NCI-H1105 (cell line): ENCODE measurements around the gene PEPD.
A peak's percentile ranks its signal among the peaks of the same experiment; 100 is the strongest.

Experiments used
- DNase-seq: peaks from one replicate; lab custom pipeline; 2025; lab: John Stamatoyannopoulos, UW

Gene PEPD

DNA sequence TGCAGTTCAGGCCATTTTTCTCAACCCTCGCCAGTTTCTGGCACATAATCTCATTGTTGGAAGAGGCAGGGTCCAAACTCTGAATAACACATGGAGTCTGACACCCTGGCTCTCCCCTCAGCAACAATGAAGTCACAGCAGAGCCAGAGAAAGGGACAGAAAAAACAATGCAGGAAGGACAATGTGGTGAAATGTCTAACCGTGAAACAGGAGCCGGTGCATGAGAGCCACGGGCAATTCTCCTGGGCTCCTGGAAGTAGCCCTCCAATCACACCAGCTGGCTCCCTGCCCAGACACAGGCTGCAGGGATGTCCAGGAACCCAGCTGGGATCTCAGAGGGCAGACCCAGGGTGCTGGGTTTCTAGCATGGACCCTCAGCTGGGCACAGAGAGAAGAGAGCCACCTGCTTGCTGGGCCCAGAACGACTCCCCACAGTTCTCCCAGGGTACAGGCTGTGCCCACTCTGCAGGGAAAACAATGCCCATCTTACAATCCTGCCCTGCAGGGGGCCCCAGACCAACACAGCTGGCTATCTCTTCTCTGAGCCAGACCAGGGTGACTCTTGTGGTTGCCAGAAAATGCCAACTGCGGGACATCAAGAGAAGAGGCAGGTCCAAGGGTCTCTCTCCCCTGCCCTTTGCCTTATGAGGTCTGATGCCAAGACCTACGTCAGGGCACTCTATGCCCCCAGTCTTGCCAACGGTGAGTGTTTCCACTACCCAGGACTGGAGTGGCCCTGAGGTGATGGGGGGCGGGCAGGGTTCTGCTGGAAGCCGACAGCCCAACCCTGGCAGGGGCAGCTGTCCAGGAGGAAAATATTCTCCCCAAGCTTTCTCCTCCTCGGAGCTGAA lies 83.5 kb downstream of the PEPD start:
- no peak for DNase-seq

DNA sequence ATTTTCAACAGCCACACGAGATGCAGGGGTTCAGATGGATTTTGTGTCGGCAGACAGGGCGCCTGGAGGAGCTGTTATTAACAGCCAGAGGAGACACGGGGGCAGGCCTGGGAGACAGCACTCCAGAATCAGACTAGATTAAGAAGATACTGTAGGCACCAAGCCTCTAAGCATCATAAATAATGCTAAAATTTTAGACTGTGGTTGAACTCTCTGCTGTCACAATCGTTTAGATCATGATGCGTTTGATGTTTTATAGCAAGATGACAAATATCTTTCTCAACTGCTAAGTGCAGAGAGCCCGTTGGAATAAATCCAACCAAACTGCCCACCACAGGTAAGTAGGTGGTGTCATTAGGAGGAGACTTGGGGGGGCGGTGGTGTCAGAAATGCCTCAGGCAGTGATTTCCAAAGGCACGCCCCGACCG lies 84.2 kb downstream of the PEPD start:
- no peak for DNase-seq

DNA sequence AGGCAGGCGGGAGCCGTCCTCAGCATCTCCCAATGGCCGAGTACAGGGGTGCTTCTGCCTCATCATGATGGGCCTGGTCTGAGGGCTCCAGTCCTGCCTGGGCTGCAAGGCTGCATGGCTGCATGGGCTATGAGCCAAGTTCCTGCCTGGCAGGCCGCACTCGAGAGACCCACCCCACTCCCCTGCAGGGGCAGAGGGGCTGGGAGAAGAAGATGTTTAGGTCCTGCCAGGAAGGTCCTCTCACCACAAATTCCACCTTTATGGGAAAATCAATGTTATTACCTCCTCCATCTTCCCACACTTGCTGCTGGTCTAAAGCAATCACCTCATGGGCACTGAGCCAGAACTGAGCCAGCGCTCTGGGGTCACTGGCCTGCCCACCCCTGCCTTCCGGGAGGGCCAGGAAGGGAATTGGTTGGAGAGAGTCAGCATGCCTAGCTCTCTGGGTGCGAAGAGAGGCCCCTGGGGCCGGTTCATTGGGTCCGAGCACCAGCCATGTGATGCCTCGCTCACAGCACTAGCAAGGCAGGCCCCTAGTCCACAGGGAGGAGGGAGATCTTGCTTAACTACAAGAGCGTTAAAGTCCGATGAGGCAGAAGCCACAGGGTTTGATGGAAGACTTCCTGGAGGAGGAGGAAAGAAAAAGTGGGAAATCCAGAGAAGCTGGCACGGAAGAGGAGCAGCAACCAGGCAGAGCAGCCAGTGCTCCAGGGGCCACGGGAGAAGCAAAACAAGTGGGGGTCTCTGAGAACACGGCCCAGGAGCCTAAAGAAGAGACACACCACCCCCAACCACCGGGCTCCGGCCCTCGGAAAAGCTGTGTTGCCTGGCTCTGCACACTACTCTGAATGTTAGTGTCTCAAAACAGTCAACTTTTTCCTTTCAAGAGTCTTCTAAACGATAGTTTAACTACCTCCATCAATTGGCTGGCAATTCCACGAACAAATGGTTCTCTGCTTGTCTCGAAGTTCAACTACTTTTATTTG lies 84.9 kb downstream of the PEPD start:
- no peak for DNase-seq

DNA sequence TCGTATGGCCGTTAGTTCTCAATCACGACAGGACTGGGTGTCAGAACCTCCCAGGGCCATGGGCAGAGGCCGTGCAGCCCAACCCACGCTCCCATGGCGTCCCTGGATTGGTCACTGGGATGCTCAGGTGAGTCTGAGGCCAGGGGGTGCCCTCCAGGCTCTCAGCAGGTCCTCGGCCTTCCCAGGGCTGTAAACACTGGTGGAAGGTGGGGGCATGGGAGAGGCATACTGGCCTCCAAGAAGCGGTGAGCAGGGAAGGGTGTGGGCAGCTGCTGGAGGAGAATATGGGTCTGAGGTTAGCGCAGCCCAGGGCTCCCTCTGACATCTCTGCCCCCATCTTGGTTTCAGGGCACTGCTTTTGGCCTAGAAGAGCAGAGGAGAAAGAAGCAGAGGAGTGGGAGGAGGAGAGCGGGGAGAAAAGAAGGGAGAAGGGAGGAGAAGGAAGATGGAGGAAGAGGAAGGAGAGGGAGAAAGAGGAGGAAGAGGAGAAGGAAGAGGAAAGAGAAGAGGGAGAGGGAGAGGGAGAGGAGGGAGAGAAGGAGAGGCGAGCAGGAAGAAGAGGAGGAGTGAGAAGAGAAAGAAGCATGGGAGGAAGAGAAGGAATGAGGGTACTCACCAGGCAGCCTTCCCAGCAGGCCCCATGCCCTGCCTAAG lies 85.8 kb downstream of the PEPD start:
- DNase-seq: no peak

DNA sequence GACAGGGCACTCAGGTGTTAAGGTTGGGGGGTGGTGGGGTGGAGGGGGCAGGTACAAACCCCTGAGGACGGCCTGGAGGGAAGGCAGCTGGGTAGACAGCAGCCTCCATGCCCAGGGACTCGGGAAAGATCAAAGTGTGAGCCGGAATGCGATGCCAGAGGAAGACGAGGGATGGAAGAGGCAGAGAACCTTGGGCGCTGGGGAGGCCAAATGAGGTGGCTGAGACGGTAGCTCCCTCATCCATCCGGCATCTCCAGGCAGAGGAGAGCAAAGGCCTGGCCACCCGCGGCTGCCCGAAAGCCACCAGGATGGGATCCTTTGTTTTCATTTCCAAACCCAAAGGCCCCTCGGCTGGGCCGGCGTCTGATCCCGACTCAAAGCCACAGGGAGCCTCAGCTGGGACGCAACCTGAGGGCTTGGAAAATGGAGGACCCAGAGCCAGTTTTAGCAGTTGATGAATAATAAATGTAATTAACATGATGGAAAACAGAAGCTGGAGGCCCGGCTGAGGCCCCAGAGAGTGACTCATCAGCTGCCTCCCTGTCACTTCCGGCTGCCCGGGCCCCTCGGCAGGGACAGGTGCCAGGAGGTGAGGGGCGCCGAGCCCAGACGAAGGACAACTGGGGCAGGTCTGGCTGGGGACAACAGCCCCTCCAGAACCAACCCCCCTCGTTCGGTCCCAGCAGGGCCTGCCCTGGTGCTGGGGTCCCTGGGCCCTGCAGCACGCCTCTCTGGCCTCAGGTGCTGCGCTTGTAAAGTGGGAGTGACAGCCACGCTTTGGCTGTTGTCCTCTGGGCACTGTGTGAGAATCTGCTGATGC lies 86.5 kb downstream of the PEPD start:
- DNase-seq: no peak

DNA sequence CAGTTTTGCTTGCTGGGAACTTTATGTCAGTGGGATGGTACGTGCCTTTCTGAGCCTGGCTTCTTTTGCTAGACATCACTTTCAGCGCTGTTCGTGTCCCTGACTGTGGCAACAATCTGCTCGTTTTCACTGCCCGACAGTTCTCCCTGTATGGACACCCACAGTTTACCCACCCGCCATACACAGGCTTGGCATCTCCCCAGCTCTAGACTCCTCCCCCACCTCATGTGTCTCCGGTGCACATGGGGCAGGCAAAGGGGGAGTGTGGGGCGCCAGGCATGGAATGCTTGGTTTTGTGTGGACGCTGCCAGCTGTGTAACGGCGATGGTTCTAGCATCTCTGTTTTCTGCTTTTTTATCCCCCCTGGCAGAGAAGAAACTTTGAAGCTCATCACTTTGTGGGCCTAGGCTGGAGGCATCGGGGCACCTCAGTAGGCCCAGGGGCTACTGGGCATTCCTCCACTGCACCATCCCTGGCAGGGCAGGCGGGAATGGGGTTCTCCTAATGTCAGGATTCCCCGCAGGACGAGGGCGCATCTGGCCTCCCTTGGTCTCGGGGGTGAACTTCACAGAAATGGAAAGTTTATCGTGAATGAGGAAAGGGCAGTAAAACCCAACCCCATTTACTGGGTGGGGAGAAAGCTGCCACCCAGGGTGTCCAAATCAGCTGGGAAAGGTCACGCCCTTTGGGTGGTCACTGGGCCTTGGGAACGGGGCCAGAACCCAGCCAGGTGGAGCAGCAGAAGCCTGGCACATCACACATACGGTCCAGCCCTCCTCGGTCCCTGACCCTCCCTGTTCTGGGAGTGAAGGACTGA lies 87.3 kb downstream of the PEPD start:
- no peak for DNase-seq

DNA sequence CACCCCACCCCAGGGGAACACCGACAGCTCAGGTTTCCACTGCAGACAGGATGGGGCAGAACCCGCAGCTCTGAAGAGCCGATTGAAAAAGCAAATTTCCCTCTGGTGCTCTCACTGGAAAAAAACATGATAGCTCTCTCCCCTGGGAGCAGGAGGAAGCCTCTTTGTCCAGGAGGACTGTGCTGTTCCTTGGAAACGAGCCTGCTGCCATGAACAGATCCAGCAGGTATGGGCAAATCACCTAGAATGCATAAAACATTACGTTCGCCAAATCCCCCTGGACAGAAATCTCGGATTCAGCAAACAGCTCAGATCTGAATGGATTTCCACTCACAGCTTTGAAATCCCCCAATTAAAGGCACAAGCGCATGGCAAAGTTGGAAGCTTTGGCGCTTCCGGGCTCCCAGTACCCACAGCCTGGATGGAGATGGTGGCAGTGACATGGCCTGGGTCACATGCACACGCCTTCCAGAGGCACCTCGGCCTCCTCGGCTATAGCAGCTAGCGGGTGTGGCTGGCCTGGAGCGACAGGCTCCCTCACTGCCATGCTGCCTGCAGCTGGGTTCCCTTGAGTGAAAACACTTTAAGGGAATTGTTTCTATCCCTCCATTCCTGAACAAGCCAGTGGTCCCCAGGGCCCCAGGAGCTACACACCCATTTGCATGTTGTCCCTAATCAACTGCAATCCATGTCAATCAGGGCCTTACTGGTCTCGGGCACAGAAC lies 89.0 kb downstream of the PEPD start:
- no peak for DNase-seq

DNA sequence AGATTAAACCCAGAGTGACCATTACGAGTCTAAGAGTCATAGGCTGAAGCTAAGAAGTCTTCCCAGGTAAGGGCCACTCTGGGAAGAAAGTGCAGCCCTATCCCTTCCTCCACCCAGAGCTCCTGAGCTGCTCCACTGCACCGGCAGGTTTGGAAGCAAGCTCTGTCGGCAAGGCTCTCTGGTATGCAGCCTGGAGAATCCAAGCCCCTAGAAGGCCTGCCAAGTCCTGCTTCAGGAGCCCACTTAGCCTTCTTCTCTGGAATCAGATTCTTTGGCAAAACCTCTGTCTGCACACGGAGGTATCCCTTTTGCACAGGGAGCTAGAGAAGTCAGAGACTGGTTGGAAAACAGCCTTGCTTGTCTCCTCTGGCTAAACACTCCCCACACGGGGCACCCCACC lies 89.6 kb downstream of the PEPD start:
- no peak for DNase-seq

DNA sequence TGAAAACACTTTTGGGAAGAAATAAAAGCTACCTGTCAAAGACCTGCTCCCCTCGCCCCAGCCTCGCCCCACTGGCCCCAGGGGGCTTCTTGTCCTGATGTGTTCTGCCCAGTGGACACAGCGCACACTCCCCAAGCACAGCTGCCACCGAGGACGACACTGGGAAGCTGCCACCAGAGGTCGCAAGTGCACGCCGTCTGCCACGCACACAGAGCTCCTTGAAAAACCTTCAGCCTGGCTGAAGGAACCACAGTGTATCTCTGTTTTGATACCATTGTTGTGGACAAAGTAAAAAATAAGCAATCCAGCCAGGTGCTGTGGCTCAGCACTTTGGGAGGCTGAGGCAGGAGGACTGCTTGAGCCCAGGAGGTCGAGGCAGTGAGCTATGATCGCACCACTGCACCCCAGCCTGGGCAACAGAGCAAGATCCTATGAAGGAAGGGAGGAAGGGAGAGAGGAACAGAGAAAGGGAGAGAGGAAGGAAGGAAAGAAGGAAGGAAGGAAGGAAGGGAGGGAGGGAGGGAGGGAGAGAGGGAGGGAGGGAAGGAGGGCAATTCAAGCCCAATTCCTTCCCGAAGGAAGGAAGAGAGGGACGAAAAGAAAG lies 90.8 kb downstream of the PEPD start:
- DNase-seq: peak; percentile 60

DNA sequence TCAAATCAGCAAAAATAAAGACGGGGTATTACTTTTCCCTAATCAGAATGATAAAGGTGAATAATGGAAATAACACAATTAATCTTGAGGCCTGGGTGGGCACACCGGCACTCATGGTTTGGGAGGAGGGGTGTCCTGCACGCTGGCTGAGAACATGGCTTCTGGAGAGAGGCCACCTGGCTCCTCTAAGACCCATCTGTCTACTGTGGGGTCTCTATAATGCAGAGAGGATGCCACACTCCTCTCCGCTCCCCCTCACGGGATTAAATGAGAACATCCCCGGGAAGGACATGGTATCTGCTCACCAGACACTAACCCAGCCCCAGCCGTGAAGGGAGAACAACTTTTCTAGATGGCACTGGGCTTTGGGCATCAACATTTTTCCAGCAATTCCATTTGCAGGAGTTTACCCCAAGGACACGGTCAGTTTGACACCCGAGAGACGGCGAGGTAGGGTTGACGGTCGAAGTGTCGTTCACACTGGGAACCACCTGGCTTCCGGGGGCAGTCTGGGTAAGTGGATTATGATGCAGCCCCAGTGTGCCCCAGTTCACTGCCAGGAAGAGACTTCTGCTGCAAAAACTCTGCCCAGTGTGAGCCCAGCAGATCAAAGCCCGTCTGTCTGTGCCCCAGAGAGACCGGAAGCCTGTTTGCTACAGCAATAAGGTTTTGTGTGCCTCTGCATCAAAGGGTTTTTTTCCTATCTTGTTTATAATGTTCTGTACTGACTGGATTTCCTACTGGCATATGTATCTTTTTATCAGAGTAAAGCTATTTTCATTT lies 91.5 kb downstream of the PEPD start:
- DNase-seq: no peak

DNA sequence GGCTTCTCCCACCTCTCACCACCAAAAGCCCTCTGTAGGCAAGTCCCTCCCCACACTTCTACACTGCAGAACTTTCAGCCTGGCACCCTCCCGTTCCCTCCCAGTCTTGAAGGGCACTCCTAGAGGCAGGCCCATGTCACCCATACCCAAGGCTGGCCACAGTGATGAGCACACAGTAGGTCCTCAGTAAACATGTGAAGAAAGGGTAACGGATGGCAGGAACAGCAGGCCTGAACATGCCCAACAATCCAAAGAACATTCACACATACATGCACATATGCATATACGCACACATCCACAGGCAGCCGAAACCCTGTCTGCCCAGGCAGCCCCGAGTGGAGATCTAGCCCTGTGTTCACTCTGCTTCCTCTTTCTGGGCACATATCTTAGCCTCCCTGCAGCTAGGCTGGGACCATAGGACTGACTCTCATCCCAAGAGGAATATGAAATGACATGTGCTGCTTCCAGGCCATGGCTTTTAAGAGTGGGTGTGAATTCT lies 92.9 kb downstream of the PEPD start:
- DNase-seq: no peak

DNA sequence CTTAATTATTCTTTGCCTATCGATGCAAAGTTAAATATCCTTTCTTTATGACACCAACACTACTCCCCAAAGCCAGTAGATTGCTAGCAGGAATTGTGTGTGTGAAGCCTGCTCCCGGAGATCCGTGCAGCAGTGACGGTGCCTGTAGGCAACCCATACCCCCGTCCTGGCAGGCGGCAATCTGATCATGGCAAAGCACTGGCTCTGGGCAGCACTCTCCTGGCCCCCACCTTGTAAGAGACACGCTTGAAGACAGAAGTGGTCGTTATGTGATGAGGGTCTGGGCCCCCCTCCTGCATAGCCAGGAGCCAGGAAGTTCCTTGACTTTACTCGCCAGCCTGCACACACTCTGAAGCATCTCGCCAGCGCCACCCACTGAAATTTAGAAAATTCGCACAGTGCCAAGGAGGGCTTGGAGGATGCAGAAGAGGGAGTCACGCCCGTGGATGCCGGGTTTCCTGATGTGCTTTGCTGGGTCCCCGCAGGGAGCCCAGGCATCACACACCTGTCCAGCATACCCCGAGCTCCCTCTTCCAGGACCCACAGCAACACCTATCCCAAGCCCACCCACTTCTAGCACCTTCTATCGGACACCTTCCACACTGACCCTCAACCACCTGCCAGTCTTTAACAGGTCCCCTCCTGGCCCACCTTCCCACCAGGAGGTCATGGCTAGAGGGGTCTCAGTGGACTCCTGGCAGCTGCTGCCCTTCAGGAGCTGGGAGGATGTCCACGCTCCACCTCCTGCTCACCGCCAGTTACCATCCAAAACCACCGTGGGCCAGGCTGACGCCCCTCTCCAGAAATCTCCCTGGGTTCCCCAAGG lies 93.6 kb downstream of the PEPD start:
- DNase-seq: no peak

DNA sequence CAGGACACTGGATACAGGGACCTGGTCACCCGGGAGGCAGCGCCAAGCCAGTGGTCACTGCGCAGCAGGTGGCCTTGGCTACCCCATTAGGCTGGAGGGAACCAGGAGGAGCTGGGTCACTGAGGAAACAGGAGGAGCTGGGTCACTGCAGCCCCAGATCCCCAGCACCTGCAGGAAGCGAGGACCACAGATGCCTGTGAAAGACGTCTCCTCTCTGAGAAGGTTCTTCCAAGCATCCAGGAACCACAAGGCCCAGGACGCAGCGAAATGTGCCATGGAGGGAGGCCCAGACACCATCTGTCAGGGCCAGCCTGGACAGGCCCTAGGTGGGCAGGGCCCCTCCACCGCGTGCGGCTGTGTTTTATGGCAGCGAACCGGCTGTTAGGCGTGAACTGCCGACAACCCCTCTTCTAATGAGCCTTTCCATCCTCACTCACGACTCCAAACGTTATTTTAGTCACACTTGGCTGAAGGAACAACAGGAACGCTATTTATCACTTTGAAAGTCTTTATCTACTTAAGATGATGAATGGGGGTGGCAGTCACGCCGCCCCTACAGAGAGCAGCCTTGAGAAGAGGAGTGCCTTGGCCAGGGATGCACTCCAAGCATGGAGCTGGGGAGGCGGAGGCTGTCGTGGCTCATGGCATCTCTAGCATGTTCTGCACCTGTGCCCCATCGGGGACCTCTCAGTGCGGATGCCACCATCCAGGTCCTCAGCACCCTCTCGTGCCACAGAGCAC lies 94.8 kb downstream of the PEPD start:
- DNase-seq: no peak

DNA sequence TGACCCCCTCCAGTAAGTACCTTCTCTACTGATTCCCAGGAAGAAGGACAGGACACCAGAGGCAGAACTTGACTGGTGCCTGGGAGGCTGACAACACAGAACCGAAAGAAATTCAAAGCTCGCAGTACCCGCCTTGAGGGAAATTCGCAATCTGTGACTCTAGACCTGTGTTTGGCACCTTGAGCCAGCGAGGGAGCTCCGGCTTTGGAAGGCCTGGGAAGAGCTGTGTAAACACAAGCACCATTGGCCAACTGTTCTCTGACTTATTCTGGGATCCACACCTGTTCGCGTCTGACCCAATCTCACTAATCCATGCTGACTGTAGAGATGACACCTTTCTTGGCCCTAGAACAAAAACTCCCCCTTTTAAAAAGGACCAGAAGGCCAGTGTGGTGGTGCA lies 97.4 kb downstream of the PEPD start:
- no peak for DNase-seq

DNA sequence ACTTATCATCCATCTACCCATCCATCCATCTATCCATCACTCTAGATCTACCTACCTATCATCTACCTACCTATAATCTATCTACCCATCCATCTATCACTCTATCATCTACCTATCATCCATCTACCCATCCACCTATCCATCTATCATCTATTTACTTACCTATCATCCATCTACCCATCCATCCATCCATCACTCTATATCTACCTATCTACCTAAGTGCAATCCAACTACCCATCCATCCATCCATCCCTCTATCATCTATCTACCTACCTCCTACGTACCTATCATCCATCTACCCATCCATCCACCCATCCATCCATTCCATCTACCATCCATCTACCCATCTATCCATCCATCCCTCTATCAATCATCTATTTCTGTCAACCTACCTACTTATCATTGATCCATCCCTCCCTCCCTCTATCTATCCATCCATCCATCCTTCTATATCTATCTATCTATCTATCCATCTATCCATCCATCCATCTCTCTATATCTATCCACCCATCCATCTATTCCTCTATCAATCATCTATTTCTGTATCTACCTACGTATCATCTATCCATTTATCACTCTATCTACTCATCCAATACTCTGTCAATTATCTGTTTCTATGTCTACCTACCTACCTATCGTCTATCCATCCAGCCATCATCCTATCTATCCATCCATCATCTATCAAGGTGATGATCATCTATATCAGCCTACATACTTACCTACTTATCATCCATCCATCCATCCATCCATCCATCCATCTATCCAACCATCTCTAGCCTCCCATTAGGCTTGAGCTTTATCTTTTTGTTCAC lies 99.0 kb downstream of the PEPD start:
- no peak for DNase-seq

DNA sequence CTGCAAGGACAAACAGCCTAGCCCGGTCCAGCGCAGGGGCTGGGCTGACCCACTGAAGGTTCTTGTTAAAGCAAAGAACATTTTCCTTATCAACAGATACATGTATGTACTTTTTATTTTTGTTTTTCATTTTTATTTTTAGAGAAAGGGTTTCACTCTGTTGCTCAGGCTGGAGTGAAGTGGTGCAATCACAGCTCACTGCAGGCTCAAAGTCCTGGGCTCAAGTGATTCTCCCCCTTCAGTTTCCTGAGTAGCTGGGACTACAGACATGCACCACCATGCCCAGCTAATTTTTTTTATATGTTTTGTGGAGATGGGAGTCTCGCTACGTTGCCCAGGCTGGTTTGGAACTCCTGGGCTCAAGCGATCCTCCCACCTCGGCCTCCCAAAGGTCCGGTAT lies 100.2 kb downstream of the PEPD start:
- no peak for DNase-seq
